Astrocyte of the cerebellum (primary cell): ENCODE measurements around the gene SNX21.

Experiments used
- DNase-seq: peaks from one replicate; pipeline ENCODE4 v3.0.0-alpha.2; 2011; ENCODE audit warnings: low read depth
- H3K4me3 ChIP-seq: 2 replicates; pipeline ENCODE4 v1.5.1; 2011; ENCODE audit warnings: mild to moderate bottlenecking, low read depth, low read length, moderate library complexity
- CTCF ChIP-seq: IDR thresholded peaks from 2 replicates; pipeline ENCODE4 v1.5.1; 2012; ENCODE audit warnings: low read length, low read depth, moderate library complexity, mild to moderate bottlenecking; ENCODE audit errors: missing control alignments
- in situ Hi-C: cut with HindIII; loops from 2 replicates; pipeline ENCODE4 v1.10.0; 2017; ENCODE audit warnings: low sequenced_read_pairs

The SNX21 gene

GRCh38 chr20:45832619-45833018 lies 980 bp upstream of the SNX21 start:
- no peak overlapping the region for H3K4me3 ChIP-seq
- no peak for DNase-seq
- TF ChIP-seq CTCF, result no peak
- in situ Hi-C loops, result no loop called here

- no peak for DNase-seq
- H3K4me3 ChIP-seq, result peak overlapping the region; percentile 63
- TF ChIP-seq CTCF, result no peak
- in situ Hi-C loops, result no loop called here
Observed at GRCh38 chr20:45833883-45834796, 541 bp downstream of the SNX21 start.

- TF ChIP-seq CTCF, result no peak
- H3K4me3 ChIP-seq, result peak overlapping the region; percentile 63
- no peak for DNase-seq
- in situ Hi-C loops, result no loop called here
Observed at GRCh38 chr20:45834797-45835161, 1.2 kb downstream of the SNX21 start.

GRCh38 chr20:45835329-45835765 lies 1.7 kb downstream of the SNX21 start:
- in situ Hi-C loops, result no loop called here
- no peak for DNase-seq
- H3K4me3 ChIP-seq, result peak overlapping the region; percentile 63
- TF ChIP-seq CTCF, result no peak

- in situ Hi-C loops, result no loop called here
- H3K4me3 ChIP-seq, result no peak overlapping the region
- no peak for DNase-seq
- no peak for TF ChIP-seq CTCF
Observed at GRCh38 chr20:45835825-45836224, 2.2 kb downstream of the SNX21 start.

- in situ Hi-C loops, result no loop called here
- DNase-seq, result no peak
- no peak overlapping the region for H3K4me3 ChIP-seq
Observed at GRCh38 chr20:45836841-45837240, 3.2 kb downstream of the SNX21 start.

More at GRCh38 chr20:45836841-45837240, 3.2 kb downstream of the SNX21 start:
- no peak for TF ChIP-seq CTCF
